NT2/D1 (cell line): ENCODE results near the gene TMEM132A.
"Not testable (repeated sequence)": the region's sequence is repeated elsewhere in the genome, so short reads cannot be mapped to it uniquely, and the experiment has no call there.

Source experiments
- DNase-seq: peaks from one replicate; pipeline ENCODE4 v3.0.0-alpha.2; 2011; ENCODE audit warnings: low read depth, low spot score
- H3K27me3 ChIP-seq: 2 replicates; pipeline ENCODE4 v1.6.0; 2011; ENCODE audit warnings: mild to moderate bottlenecking; ENCODE audit not compliant: insufficient read length, insufficient read depth
- H3K36me3 ChIP-seq: 2 replicates; pipeline ENCODE4 v1.6.1; 2011; ENCODE audit warnings: mild to moderate bottlenecking, low read length, mixed read lengths; ENCODE audit not compliant: insufficient read depth, insufficient read length
- H3K4me1 ChIP-seq: 2 replicates; pipeline ENCODE4 v1.5.1; 2011; ENCODE audit not compliant: insufficient read depth, insufficient read length
- H3K4me3 ChIP-seq: 2 replicates; pipeline ENCODE4 v1.5.1; 2011; ENCODE audit warnings: low read depth; ENCODE audit not compliant: insufficient read length
- H3K9ac ChIP-seq: 2 replicates; pipeline ENCODE4 v1.6.0; 2011; ENCODE audit warnings: low read depth; ENCODE audit not compliant: insufficient read length
- H3K9me3 ChIP-seq: 2 replicates; pipeline ENCODE4 v1.5.1; 2011; ENCODE audit warnings: mild to moderate bottlenecking, low read length; ENCODE audit not compliant: insufficient read depth
- SUZ12 ChIP-seq: IDR thresholded peaks from 2 replicates; pipeline ENCODE4 v1.6.1; 2011; ENCODE audit not compliant: insufficient read length, insufficient read depth; ENCODE audit errors: extremely low read depth
- YY1 ChIP-seq: IDR thresholded peaks from 2 replicates; pipeline ENCODE4 v1.6.1; 2011; ENCODE audit not compliant: insufficient read length, insufficient read depth
- ZNF274 ChIP-seq: IDR thresholded peaks from 2 replicates; pipeline ENCODE4 v1.6.1; 2011; ENCODE audit warnings: mild to moderate bottlenecking, low read depth, low read length

Gene TMEM132A

DNA sequence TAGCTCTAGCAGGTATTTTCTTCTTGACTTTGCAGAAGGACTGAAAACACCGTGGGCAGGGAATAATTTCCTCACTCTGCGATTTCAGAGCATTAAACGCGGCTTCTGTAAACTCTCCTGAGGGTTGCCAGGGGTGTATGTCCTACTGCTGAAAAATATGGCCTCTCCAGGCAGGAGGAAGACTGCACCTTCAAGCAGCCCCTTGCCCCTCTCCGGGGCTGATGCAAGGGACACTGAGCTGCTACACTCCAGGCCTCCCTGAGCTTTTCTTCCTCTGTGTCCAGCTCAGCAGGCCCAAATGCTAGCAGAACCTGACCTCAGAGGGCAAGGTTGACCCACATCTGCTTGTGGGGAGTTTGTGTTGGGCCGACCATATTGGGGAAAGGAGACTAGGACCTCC is 49.4 kb downstream of the TMEM132A start:
- no peaks in the 10 kb centered on the region for H3K36me3 ChIP-seq
- TF ChIP-seq SUZ12 (no peak), YY1 (no peak), ZNF274 (no peak)
- no peak for DNase-seq
- no peaks in the 10 kb centered on the region for H3K9me3 ChIP-seq
- H3K9ac ChIP-seq, result no peak overlapping the region
- peaks cover 6% of the 10 kb centered on the region for H3K27me3 ChIP-seq
- no peak overlapping the region for H3K4me3 ChIP-seq
- H3K4me1 ChIP-seq, result no peaks in the 10 kb centered on the region

DNA sequence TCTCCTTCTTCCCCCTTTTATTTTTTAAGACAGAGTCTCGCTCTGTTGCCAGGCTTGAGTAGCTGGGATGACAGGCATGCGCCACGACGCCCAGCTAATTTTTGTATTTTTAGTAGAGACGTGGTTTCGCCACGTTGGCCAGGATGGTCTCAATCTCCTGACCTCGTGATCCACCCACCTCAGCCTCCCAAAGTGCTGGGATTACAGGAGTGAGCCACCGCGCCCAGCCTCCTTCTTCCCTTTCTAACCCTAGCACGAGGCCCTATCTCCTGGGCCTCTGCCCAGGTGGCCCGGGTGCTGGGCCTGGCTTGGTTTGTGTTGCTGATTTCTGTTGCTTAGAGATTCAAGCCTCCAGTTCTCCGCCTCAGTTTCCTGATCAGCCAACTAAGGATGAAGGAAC is 50.1 kb downstream of the TMEM132A start:
- not testable (repeated sequence) for H3K9ac ChIP-seq, DNase-seq, H3K27me3 ChIP-seq, H3K4me1 ChIP-seq, H3K36me3 ChIP-seq, H3K9me3 ChIP-seq, H3K4me3 ChIP-seq

DNA sequence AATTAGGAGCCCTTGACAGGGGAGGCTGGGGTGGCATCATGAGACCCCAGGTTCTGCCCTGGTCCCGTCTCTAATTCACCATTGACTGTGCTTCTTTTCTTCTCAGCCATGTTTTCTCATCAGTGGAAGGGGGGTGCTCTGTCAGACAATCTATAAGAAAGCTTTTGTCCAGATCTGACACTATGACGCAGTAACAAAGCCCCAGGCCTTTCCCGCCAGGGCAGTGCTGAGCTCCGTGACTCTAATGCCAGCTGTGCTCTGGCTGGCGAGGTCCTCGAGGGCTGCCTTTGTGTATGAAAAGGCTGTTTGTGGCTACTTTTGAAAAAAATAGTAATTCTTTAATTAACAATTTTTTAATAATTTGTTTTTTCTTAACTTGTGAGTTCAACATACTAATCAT is 50.5 kb downstream of the TMEM132A start:
- Histone ChIP-seq H3K36me3 (no peaks in the 10 kb centered on the region), H3K9ac (no peak overlapping the region), H3K27me3 (peaks cover 6% of the 10 kb centered on the region), H3K9me3 (no peaks in the 10 kb centered on the region), H3K4me1 (no peaks in the 10 kb centered on the region), H3K4me3 (no peak overlapping the region)
- no peak for TF ChIP-seq YY1
- no peak for TF ChIP-seq SUZ12
- TF ChIP-seq ZNF274, result no peak
- DNase-seq, result no peak

DNA sequence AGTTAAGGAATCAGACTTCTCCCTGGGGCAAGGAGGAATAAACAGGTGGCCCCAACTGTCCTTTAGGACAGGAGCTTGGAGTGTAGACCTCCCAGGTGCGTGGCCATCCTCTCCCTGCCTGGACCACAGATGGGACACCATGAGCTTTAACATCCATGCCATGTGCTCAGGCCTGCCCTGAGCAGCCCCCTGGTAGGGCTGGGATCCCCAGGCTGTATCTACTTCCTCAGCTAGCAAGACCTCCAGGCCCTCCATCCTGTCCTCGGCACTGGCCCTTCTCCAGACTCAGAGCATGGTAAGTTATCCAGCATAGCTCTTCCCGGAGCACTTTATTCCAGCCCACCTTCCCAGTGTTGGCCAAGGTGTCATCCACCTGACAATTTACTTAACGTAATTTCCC is 53.0 kb downstream of the TMEM132A start:
- Histone ChIP-seq H3K9me3 (no peaks in the 10 kb centered on the region), H3K27me3 (peaks cover 6% of the 10 kb centered on the region), H3K9ac (no peak overlapping the region), H3K36me3 (no peaks in the 10 kb centered on the region), H3K4me1 (no peaks in the 10 kb centered on the region), H3K4me3 (no peak overlapping the region)
- DNase-seq, result no peak
- TF ChIP-seq ZNF274, result no peak
- no peak for TF ChIP-seq SUZ12
- TF ChIP-seq YY1, result no peak

DNA sequence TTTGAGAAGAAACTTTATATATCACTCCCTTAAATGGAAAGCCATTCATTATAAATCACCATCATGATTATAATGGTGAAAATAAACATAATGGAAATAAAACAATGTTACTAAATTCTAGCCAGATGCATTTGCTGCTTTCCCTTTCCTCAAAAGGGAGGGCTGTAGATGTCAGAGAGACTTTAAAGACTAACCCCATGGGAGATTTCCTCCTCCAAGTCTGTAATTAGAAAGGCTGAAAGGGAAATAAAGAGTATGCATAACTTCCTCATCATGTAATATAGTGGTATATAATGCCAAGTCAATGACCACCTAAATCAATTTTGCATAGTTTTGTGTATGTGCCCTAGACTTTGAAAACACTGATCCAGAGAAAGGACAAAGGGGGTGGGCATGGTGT is 53.6 kb downstream of the TMEM132A start:
- H3K9ac ChIP-seq, result no peak overlapping the region
- H3K27me3 ChIP-seq, result peaks cover 3% of the 10 kb centered on the region
- DNase-seq, result no peak
- no peaks in the 10 kb centered on the region for H3K9me3 ChIP-seq
- TF ChIP-seq YY1 (no peak), SUZ12 (no peak), ZNF274 (no peak)
- H3K36me3 ChIP-seq, result no peaks in the 10 kb centered on the region
- H3K4me1 ChIP-seq, result peaks cover 3% of the 10 kb centered on the region
- H3K4me3 ChIP-seq, result no peak overlapping the region

DNA sequence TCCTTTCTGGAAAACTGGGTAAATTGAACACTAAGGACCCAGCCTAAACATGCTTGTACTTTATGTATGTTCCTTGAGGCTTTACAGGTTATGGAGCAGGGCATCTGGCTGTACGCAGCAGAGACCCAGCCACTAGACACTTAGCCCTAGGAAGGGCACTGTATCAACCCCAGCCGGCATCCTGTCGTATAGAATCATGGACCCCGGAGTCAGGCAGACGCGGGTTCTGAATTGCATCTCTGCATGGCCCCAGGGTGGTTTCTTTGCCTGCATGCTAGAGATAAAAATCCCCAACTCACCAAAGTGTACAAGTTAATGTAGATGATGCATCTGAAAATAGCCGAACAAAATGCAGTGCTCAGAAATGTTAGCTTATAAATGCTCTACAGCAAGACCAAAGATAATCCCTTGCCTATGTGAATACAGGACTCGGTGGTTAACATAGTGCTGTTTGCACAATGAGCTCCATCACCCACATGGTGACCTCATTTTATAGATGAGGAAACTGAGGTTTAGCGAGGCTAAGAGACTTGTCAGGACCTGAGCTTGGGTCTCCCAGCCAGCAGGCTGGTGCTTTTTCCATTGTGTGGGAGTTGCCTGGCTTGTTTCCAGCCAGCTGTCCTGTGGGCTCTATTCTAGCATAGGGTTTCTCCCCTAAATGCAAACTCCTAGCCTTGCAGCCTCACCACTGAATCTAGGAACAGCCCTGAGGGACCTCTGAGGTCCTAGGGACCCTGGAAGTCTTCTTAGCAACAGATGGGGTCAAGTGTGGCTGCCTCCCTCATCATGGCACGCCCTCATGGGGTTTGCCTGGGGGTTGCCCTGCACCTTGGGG is 54.5 kb downstream of the TMEM132A start:
- no peak for DNase-seq
- H3K4me1 ChIP-seq, result peaks cover 3% of the 10 kb centered on the region
- no peaks in the 10 kb centered on the region for H3K36me3 ChIP-seq
- no peaks in the 10 kb centered on the region for H3K27me3 ChIP-seq
- no peak overlapping the region for H3K9ac ChIP-seq
- H3K9me3 ChIP-seq, result no peaks in the 10 kb centered on the region
- TF ChIP-seq SUZ12, result no peak
- no peak for TF ChIP-seq YY1
- H3K4me3 ChIP-seq, result no peak overlapping the region

DNA sequence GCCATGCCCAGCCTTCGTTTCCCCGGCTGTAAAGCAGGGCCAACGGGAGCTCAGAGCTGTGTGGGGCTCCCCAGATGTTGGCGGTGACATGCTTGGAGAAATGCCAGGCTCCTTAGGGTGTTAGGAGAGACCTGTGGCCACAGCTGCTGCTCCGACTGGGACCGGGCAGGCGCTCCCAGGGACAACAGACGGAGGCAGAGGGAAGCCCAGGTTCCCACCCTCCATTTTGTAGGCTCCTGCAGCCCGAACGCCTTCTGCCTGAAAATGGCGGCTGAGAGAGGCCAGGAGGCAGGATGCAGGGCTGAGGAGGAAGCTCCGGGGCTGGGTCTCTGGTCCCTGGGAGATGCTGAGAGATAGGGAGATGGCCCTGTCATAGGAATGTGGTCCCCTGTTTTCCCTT is 57.3 kb downstream of the TMEM132A start:
- Histone ChIP-seq H3K4me1 (peaks cover 3% of the 10 kb centered on the region), H3K9ac (no peak overlapping the region), H3K9me3 (no peaks in the 10 kb centered on the region), H3K36me3 (no peaks in the 10 kb centered on the region), H3K4me3 (no peak overlapping the region), H3K27me3 (no peaks in the 10 kb centered on the region)
- no peak for DNase-seq
- TF ChIP-seq YY1 (no peak), ZNF274 (no peak), SUZ12 (no peak)

DNA sequence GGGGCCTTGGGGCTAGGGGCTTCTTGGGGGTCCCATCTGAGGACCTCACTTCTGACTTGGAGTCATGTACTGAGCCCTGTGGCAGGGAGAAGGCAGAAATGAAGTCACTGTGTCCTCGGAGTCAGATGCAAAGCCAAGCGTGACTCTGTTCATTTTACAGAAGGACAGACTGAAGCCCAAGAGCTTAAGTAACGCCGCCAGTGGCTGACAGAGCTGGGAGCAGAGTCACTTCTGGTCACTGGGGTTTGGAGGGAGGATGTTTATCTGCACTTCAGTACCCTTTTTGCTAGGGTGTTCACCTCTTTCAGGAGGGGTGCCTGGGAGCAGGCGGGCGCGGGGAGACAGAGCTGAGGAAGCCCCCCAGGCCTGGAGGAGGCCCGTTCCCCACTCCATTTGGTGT is 57.9 kb downstream of the TMEM132A start:
- Histone ChIP-seq H3K36me3 (no peaks in the 10 kb centered on the region), H3K9ac (no peak overlapping the region), H3K4me1 (peaks cover 3% of the 10 kb centered on the region), H3K9me3 (no peaks in the 10 kb centered on the region), H3K27me3 (no peaks in the 10 kb centered on the region), H3K4me3 (no peak overlapping the region)
- no peak for TF ChIP-seq ZNF274
- no peak for TF ChIP-seq SUZ12
- TF ChIP-seq YY1, result no peak
- no peak for DNase-seq
